BE2C (cell line): ENCODE data around the gene HIP1. TPM values are rescaled to one million over a fixed set of nuclear protein-coding genes. Genes with fewer than 3 reads are reported as not detected.
"Not testable (repeated sequence)": the region's sequence is repeated elsewhere in the genome, so short reads cannot be mapped to it uniquely, and the experiment has no call there.

Experiments used
- DNase-seq: peaks from one replicate; pipeline ENCODE4 v3.0.0-alpha.2; 2020
- H3K27me3 ChIP-seq: fragments of 250-450 bp; sonication (Bioruptor Pico); 2 replicates; pipeline ENCODE4 v1.5.1; 2020; ENCODE audit warnings: mild to moderate bottlenecking
- H3K36me3 ChIP-seq: fragments of 250-450 bp; sonication (Bioruptor Pico); 2 replicates; pipeline ENCODE4 v1.5.1; 2020; ENCODE audit warnings: mild to moderate bottlenecking
- H3K4me1 ChIP-seq: fragments of 250-450 bp; sonication (Bioruptor Pico); 2 replicates; pipeline ENCODE4 v1.5.1; 2020
- H3K4me3 ChIP-seq: 2 replicates; pipeline ENCODE4 v1.5.1; 2011; ENCODE audit warnings: low read depth, low read length
- H3K9me3 ChIP-seq: fragments of 250-450 bp; sonication (Bioruptor Pico); 2 replicates; pipeline ENCODE4 v1.5.1; 2020
- polyA plus RNA-seq: library from polyadenylated mRNA; unstranded; fragments of >200 nt; gene quantifications from one replicate; pipeline ENCODE4 v1.2.1, GENCODE V29; 2012; ENCODE audit warnings: low read depth, missing spikeins; ENCODE audit not compliant: insufficient read length, insufficient read depth
- TF ChIP-seq, protein P1 (sequence below): IDR thresholded peaks from 2 replicates; pipeline ENCODE4 v1.5.1; 2012; ENCODE audit warnings: mild to moderate bottlenecking, low read depth, low read length

HIP1 gene
- 5.5 TPM for polyA plus RNA-seq

DNA sequence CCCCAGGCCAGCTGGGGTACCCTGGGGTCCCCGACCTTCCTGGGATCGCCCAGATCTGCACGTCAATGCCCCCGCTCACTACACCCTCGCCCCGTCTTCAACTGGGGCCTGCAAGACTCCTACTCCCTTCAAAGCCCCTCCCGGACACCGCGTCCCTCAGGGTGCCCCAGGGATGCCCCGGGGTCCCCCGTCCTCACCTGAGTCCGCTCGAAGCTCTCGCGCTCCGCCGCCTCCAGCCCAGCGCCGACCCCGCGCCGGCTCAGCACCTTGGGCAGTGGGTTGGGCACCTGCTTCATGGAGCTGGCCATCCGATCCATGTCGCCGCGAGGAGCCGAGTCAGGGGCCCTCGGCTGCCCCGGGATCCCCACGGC lies at the start of gene HIP1:
Gene HIP1, minus strand, starts transcription at position 338 of the 371 bp plus-strand sequence. Its CDS starts 21 bp downstream, at position 317.
- Histone ChIP-seq H3K4me3 (peak within 1 kb of the TSS; percentile 91), H3K4me1 (no peaks in the 10 kb centered on the region), H3K36me3 (no peaks in the 10 kb centered on the region), H3K9me3 (no peaks in the 10 kb centered on the region), H3K27me3 (no peaks in the 10 kb centered on the region)
- no peak for DNase-seq
- TF ChIP-seq, protein P1, sequence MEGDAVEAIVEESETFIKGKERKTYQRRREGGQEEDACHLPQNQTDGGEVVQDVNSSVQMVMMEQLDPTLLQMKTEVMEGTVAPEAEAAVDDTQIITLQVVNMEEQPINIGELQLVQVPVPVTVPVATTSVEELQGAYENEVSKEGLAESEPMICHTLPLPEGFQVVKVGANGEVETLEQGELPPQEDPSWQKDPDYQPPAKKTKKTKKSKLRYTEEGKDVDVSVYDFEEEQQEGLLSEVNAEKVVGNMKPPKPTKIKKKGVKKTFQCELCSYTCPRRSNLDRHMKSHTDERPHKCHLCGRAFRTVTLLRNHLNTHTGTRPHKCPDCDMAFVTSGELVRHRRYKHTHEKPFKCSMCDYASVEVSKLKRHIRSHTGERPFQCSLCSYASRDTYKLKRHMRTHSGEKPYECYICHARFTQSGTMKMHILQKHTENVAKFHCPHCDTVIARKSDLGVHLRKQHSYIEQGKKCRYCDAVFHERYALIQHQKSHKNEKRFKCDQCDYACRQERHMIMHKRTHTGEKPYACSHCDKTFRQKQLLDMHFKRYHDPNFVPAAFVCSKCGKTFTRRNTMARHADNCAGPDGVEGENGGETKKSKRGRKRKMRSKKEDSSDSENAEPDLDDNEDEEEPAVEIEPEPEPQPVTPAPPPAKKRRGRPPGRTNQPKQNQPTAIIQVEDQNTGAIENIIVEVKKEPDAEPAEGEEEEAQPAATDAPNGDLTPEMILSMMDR: no peak

GRCh38 chr7:75788154-75788847 lies 49.6 kb upstream of the HIP1 start:
- not testable (repeated sequence) for H3K36me3 ChIP-seq, H3K4me3 ChIP-seq, H3K27me3 ChIP-seq, H3K4me1 ChIP-seq, H3K9me3 ChIP-seq, DNase-seq

GRCh38 chr7:75783058-75783457 lies 44.3 kb upstream of the HIP1 start:
- not testable (repeated sequence) for H3K4me1 ChIP-seq, H3K4me3 ChIP-seq, H3K36me3 ChIP-seq, DNase-seq, H3K9me3 ChIP-seq, H3K27me3 ChIP-seq

DNA sequence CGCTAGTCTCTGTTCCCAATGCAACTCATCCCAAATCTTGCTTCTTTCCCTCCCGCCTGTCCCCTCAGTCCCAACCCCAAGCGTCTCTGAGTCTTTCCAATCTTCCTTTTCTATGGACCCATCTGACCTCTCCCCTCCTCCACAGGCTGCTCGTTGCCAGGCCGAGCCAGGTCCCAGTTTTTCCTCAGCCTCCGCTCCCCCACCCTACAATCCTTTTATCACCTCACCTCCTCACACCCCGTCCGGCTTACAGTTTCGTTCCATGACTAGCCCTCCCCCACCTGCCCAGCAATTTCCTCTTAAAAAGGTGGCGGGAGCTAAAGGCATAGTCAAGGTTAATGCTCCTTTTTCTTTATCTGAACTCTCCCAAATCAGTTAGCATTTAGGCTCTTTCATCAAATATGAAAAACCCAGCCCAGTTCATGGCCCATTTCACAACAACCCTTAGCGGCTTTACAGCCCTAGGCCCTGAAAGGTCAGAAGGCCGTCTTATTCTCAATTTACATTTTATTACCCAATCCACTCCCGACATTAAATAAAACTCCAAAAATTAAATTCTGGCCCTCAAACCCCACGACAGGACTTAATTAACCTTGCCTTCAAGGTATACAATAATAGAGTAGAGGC lies 42.0 kb upstream of the HIP1 start:
- H3K27me3 ChIP-seq, DNase-seq, H3K4me3 ChIP-seq, H3K4me1 ChIP-seq, H3K36me3 ChIP-seq, H3K9me3 ChIP-seq: not testable (repeated sequence)

- not testable (repeated sequence) for DNase-seq
These were observed 40.8 kb upstream of the HIP1 start for GRCh38 chr7:75779516-75779915.

DNA sequence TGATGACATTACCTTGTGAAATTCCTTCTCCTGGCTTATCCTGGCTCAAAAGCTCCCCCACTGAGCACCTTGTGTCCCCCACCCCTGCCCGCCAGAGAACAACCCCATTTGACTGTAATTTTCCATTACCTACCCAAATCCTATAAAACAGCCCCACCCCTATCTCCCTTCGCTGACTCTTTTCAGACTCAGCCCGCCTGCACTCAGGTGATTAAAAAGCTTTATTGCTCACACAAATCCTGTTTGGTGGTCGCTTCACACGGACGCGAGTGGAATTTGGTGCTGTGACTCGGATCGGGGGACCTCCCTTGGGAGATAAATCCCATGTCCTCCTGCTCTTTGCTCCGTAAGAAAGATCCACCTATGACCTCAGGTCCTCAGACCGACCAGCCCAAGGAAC lies 40.3 kb upstream of the HIP1 start:
- DNase-seq, H3K27me3 ChIP-seq, H3K36me3 ChIP-seq, H3K4me3 ChIP-seq, H3K9me3 ChIP-seq, H3K4me1 ChIP-seq: not testable (repeated sequence)

More at GRCh38 chr7:75779516-75779915, 40.8 kb upstream of the HIP1 start:
- not testable (repeated sequence) for H3K27me3 ChIP-seq, H3K9me3 ChIP-seq, H3K36me3 ChIP-seq, H3K4me3 ChIP-seq, H3K4me1 ChIP-seq

GRCh38 chr7:75776295-75776971 lies 37.7 kb upstream of the HIP1 start:
- no peak overlapping the region for H3K4me3 ChIP-seq
- H3K36me3 ChIP-seq: no peaks in the 10 kb centered on the region
- H3K27me3 ChIP-seq: no peaks in the 10 kb centered on the region
- H3K4me1 ChIP-seq: no peaks in the 10 kb centered on the region
- H3K9me3 ChIP-seq: no peaks in the 10 kb centered on the region
- TF ChIP-seq, protein P1: no peak
- DNase-seq: no peak

DNA sequence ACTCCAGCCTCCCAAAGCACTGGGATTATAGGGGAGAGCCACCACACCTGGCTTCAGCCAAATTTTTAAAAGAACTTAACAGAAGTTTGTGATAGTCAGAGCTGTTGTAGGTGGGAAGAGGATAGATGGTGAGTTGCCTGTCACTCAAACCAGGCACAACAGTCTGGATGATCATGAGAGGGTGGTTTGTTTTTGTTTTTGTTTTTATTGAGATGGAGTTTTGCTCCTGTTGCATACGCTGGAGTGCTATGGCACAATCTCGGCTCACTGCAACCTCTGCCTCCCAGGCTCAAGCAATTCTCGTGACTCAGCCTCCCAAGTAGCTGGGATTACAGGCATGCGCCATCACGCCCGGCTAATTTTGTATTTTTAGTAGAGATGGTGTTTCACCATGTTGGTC lies 35.2 kb upstream of the HIP1 start:
- not testable (repeated sequence) for H3K36me3 ChIP-seq, H3K27me3 ChIP-seq, H3K9me3 ChIP-seq, DNase-seq, H3K4me3 ChIP-seq, H3K4me1 ChIP-seq
